Uterus (tissue), 2 donors: ENCODE results near the gene NUP50.

Experiments used
- CTCF ChIP-seq, 4 experiments: fragments of 200-600 bp in 2 of 4; fragments of 450-650 bp in 2 of 4; sonication (generic) in 2 of 4; IDR thresholded peaks; one replicate each; pipeline ENCODE4 v1.5.1; 2016 to 2019; ENCODE audit warnings: antibody characterized with exemption in 4 of 4, mild to moderate bottlenecking in 2 of 4, moderate library complexity in 1 of 4
- POLR2A ChIP-seq, 2 donors: fragments of 450-650 bp; IDR thresholded peaks; one replicate each; pipeline ENCODE4 v1.6.1; 2016; ENCODE audit warnings: antibody characterized with exemption in 2 of 2, mild to moderate bottlenecking in 1 of 2, moderate library complexity in 1 of 2

- TF ChIP-seq CTCF (IDR thresholded peaks at IDR 0.05) (no peak), POLR2A (IDR thresholded peaks at IDR 0.05) (no peak)
Observed at GRCh38 chr22:45136594-45136993, 27.1 kb upstream of the NUP50 start.
